Endothelial cell of umbilical vein (primary cell): ENCODE data around the gene CREM. TPM values are rescaled to one million over a fixed set of nuclear protein-coding genes. Genes with fewer than 3 reads are reported as not detected.

Experiments
- Bru-seq: library from RNA; stranded (reverse); fragments of 400-500 nt; gene quantifications from one replicate; lab custom pipeline; 2021; lab: Mats Ljungman, UMichigan
- BruChase-seq, 2 experiments: library from RNA; stranded (reverse); fragments of 400-500 nt; gene quantifications; one replicate each; lab custom pipeline; 2021; lab: Mats Ljungman, UMichigan
- BruUV-seq: library from RNA; stranded (reverse); fragments of 400-500 nt; replicated peaks from 2 replicates; lab custom pipeline; 2021; lab: Mats Ljungman, UMichigan
- CTCF ChIA-PET: fragments of 300-600, 350-600 bp; sonication (Branson Sonifier 250); formaldehyde crosslinking; loops from one replicate; lab custom pipeline; 2021; ENCODE audit warnings: antibody characterized with exemption, inconsistent platforms; lab: Charles Lee
- POLR2A ChIA-PET: fragments of 300-600, 350-600 bp; sonication (Branson Sonifier 250); formaldehyde crosslinking; loops from one replicate; lab custom pipeline; 2021; ENCODE audit warnings: antibody characterized with exemption, inconsistent platforms; lab: Charles Lee
- DNase-seq: peaks from one replicate; pipeline ENCODE4 v3.0.0-alpha.2; 2011; ENCODE audit warnings: low read depth, low spot score
- FAIRE-seq: peaks from 2 replicates; lab custom pipeline; 2011; peaks lifted over from hg19 to GRCh38; lab: Jason Lieb, UNC
- H2AFZ ChIP-seq: 2 replicates; pipeline ENCODE4 v1.6.0; 2012; ENCODE audit warnings: low read depth, low read length, control low read depth, inconsistent platforms
- H3K27ac ChIP-seq: 2 replicates; pipeline ENCODE4 v1.5.1; 2011; ENCODE audit warnings: low read depth, mild to moderate bottlenecking, control low read depth, low read length, moderate library complexity; ENCODE audit not compliant: insufficient read depth
- H3K27me3 ChIP-seq, 2 experiments: 2 replicates each; pipeline versions ENCODE4 v1.6.0 to v1.6.1; 2011; ENCODE audit warnings: low read length in 2 of 2, mixed read lengths in 1 of 2; ENCODE audit not compliant: control insufficient read depth in 2 of 2, insufficient read depth in 2 of 2
- H3K36me3 ChIP-seq, 2 experiments: 2 replicates in 1 of 2; 3 replicates in 1 of 2; pipeline ENCODE4 v1.5.1; 2011; ENCODE audit warnings: low read length in 2 of 2, mild to moderate bottlenecking in 1 of 2, moderate library complexity in 1 of 2; ENCODE audit not compliant: control insufficient read depth in 2 of 2, insufficient read depth in 2 of 2; ENCODE audit errors: extremely low read depth in 1 of 2
- H3K4me1 ChIP-seq: 3 replicates; pipeline ENCODE4 v1.5.1; 2011; ENCODE audit warnings: mild to moderate bottlenecking, low read length; ENCODE audit not compliant: control insufficient read depth, insufficient read depth; ENCODE audit errors: extremely low read depth
- H3K4me2 ChIP-seq: 2 replicates; pipeline ENCODE4 v1.6.1; 2011; ENCODE audit warnings: low read length, control low read depth, mixed read lengths; ENCODE audit not compliant: insufficient read depth
- H3K4me3 ChIP-seq, 3 experiments: fragments of 200-600 bp in 1 of 3; sonication (generic), shearing (Covaris generic) in 1 of 3; replicated peaks in 1 of 3; 2 replicates each; pipeline ENCODE4 v1.5.1; 2011 to 2016; ENCODE audit warnings: control low read depth in 3 of 3, low read length in 3 of 3, mild to moderate bottlenecking in 2 of 3, inconsistent platforms in 1 of 3, low read depth in 1 of 3, moderate library complexity in 1 of 3; ENCODE audit not compliant: insufficient read depth in 1 of 3
- H3K79me2 ChIP-seq: 2 replicates; pipeline ENCODE4 v1.6.0; 2012; ENCODE audit warnings: low read length, inconsistent platforms; ENCODE audit not compliant: control insufficient read depth, insufficient read depth
- H3K9ac ChIP-seq: replicated peaks from 2 replicates; pipeline ENCODE3; 2011; ENCODE audit warnings: low read length, control low read depth; ENCODE audit not compliant: insufficient read depth; ENCODE audit errors: extremely low read depth
- H3K9me1 ChIP-seq: replicated peaks from 3 replicates; pipeline ENCODE4 v1.6.0; 2011; ENCODE audit warnings: mild to moderate bottlenecking, low read length; ENCODE audit not compliant: control insufficient read depth, insufficient read depth; ENCODE audit errors: extremely low read depth
- H3K9me3 ChIP-seq: replicated peaks from 2 replicates; pipeline ENCODE4 v1.5.1; 2012; ENCODE audit warnings: low read length, inconsistent platforms; ENCODE audit not compliant: control insufficient read depth, insufficient read depth
- H4K20me1 ChIP-seq: replicated peaks from 2 replicates; pipeline ENCODE3; 2011; ENCODE audit warnings: mild to moderate bottlenecking, low read length; ENCODE audit not compliant: control insufficient read depth, insufficient read depth; ENCODE audit errors: extremely low read depth
- EZH2 ChIP-seq: IDR thresholded peaks from 2 replicates; pipeline ENCODE4 v1.6.1; 2012; ENCODE audit warnings: borderline replicate concordance, low read depth, mild to moderate bottlenecking, moderate library complexity, low read length, inconsistent platforms; ENCODE audit not compliant: severe bottlenecking
- FOS ChIP-seq: IDR thresholded peaks from 2 replicates; pipeline ENCODE4 v1.6.1; 2011; ENCODE audit warnings: mild to moderate bottlenecking, low read length, moderate library complexity, borderline replicate concordance; ENCODE audit not compliant: insufficient read depth
- GATA2 ChIP-seq: IDR thresholded peaks from 2 replicates; pipeline ENCODE4 v1.7.0; 2011; ENCODE audit warnings: low read depth, mild to moderate bottlenecking, moderate library complexity, mixed read lengths, low read length; ENCODE audit not compliant: insufficient read length, insufficient read depth
- JUN ChIP-seq: IDR thresholded peaks from 2 replicates; pipeline ENCODE4 v1.6.1; 2011; ENCODE audit warnings: borderline replicate concordance, low read depth; ENCODE audit not compliant: insufficient read length, insufficient read depth
- MYC ChIP-seq: IDR thresholded peaks from one replicate; pipeline ENCODE4 v1.6.1; 2011; ENCODE audit warnings: mild to moderate bottlenecking, low read depth, low read length
- POLR2A ChIP-seq: IDR thresholded peaks from 2 replicates; pipeline ENCODE4 v1.6.1; 2012; ENCODE audit warnings: low read depth, mild to moderate bottlenecking, control low read depth, low read length
- POLR2AphosphoS5 ChIP-seq: IDR thresholded peaks from 2 replicates; pipeline ENCODE4 v1.6.1; 2012; ENCODE audit warnings: low read depth, mild to moderate bottlenecking, control low read depth, low read length, moderate library complexity; ENCODE audit not compliant: insufficient read depth
- dilution Hi-C: fragments of 300-500 bp; cut with MboI; formaldehyde crosslinking; loops from one replicate; pipeline ENCODE4 v1.15.0; 2019; ENCODE audit warnings: low sequenced_read_pairs; ENCODE audit not compliant: extremely low pct_ligation_motif_present
- intact Hi-C: fragments of 100-400 bp; cut with micrococcal nuclease; formaldehyde crosslinking; loops from one replicate; pipeline ENCODE4 v1.10.0; 2022
- long read RNA-seq: library from polyadenylated mRNA; stranded (forward); transcript quantifications from one replicate; pipeline ENCODE4 v2.0.0, GENCODE V29; 2021
- polyA minus RNA-seq, 3 experiments: library from RNA; depleted of rRNA, polyadenylated mRNA; stranded (reverse); fragments of >200 nt; gene quantifications; 1 replicate in 1 of 3; 2 replicates in 2 of 3; pipeline ENCODE4 v1.2.3, GENCODE V29; 2011
- polyA plus RNA-seq, 4 experiments: library from polyadenylated mRNA; depleted of rRNA in 3 of 4; stranded (reverse) in 3 of 4; unstranded in 1 of 4; fragments of >200 nt; gene quantifications; 2 replicates each; pipeline versions ENCODE4 v1.2.1 to v1.2.3, GENCODE V29; 2011 to 2012; ENCODE audit warnings: missing spikeins in 1 of 4
- total RNA-seq: library from RNA; stranded (reverse); gene quantifications from 2 replicates; pipeline ENCODE4 v1.2.3, GENCODE V29; 2021
- TF ChIP-seq, protein P1 (sequence below): IDR thresholded peaks from 2 replicates; pipeline ENCODE4 v1.6.1; 2011; ENCODE audit not compliant: insufficient read depth, insufficient read length
- TF ChIP-seq, protein P2 (sequence below), 2 donors: IDR thresholded peaks; 1 replicate in 1 of 2; 2 replicates in 1 of 2; pipeline ENCODE4 v1.5.1; 2011; ENCODE audit warnings: low read length in 2 of 2, mild to moderate bottlenecking in 2 of 2, moderate library complexity in 2 of 2, control low read depth in 1 of 2, inconsistent platforms in 1 of 2, low read depth in 1 of 2; ENCODE audit not compliant: insufficient read depth in 1 of 2; ENCODE audit errors: extremely low read depth in 1 of 2

CREM gene
- total RNA-seq = 34.8 and 35.5 TPM in 2 replicates
- polyA plus RNA-seq = 34.8 and 39.8 TPM in 2 replicates
- 50.3 and 51.7 TPM in 2 replicates for polyA plus RNA-seq (2011; cell fraction: cytosol; rRNA removed)
- 24.0 and 28.0 TPM in 2 replicates for polyA plus RNA-seq (2011; cell fraction: nucleus; rRNA removed)
- polyA plus RNA-seq (2012) = 44.9 and 54.7 TPM in 2 replicates
- 25.2 and 33.7 TPM in 2 replicates for polyA minus RNA-seq
- polyA minus RNA-seq (2011; cell fraction: cytosol; rRNA and poly(A)+ RNA removed) = 24.8 TPM
- 16.0 and 21.2 TPM in 2 replicates for polyA minus RNA-seq (2011; cell fraction: nucleus; rRNA and poly(A)+ RNA removed)
- Bru-seq, nascent RNA = percentile 64 among the genes with signal in this experiment
- BruChase-seq, experiment 1, labeled RNA remaining after a 6-hour chase = percentile 61 among the genes with signal in this experiment
- BruChase-seq, experiment 2, labeled RNA remaining after a 2-hour chase = percentile 60 among the genes with signal in this experiment
- long read RNA-seq, transcript CREM-237 (3 exons, 1,049 nt) = minor isoform, 5 of 84 reads
- long read RNA-seq, transcript CREM-218 (3 exons, 1,416 nt) = minor isoform, 6 of 84 reads
- long read RNA-seq, transcript CREM-230 (3 exons, 626 nt) = minor isoform, 12 of 84 reads
- long read RNA-seq, transcript CREM-211 (4 exons, 1,207 nt) = major isoform, 13 of 84 reads
- long read RNA-seq, partial matches to known transcripts = 2 of 84 reads
- long read RNA-seq, other reads (novel, unspliced or antisense) = 25 of 84 reads

DNA sequence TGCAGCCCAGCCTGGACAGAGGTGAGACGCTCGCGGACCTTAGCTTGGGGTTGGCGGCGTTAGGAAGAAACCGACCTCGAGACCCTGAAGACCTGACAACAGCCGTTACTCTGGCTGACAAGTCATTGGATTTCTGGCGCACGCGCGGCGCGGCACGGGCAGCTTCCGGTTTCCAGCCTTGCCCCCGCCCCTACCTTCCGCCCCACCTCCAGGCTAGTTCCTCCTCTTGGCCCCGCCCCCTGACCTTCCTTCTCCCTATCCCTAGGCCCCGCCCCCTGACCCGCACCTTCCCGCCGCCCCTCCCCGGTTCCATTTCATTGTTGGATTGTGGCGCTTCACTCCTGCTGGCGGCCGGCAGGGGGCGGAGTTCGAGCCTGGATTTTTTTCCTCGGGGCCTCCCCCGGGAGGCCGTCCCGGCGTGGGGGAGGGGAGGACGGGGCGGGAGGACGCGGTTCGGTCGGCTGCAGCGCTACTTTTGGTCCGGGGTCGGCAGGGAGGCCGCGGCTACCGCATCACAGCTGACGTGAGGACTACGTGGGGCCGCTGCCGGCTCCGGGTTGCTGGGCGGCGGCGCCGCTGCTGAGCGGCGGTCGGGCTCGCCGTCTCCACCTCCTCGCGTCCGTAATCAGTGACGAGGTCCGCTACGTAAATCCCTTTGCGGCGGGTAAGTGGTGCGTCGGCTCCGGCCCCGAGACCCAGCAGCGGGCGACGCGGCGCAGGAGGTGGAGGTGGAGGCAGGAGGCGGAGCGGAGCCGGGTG lies at the start of gene CREM:
TSS of gene CREM (plus strand) at position 317 of the 759 bp plus-strand sequence. CDS start 10,990 bp downstream, outside the sequence.
- Histone ChIP-seq H3K4me2 (peak within 1 kb of the TSS; percentile 87), H3K79me2 (peaks cover 18% of the 10 kb centered on the region), H3K9ac (peak within 1 kb of the TSS; percentile 100), H3K27me3 (no peaks in the 10 kb centered on the region), H3K27ac (peak within 1 kb of the TSS; percentile 98), H3K36me3 (no peaks in the 10 kb centered on the region), H3K9me3 (no peaks in the 10 kb centered on the region), H3K4me3 (peak within 1 kb of the TSS; percentile 65 to 85 (median 83)), H3K4me1 (peaks cover 20% of the 10 kb centered on the region), H4K20me1 (no peaks in the 10 kb centered on the region), H3K9me1 (no peaks in the 10 kb centered on the region), H2AFZ (peak within 1 kb of the TSS; percentile 94)
- DNase-seq (peak; percentile 97), FAIRE-seq (peak; percentile 85)
- BruUV-seq = no TSS peak
- TF ChIP-seq EZH2 = no peak
- no peak for TF ChIP-seq MYC
- TF ChIP-seq JUN = no peak
- TF ChIP-seq, protein P1, sequence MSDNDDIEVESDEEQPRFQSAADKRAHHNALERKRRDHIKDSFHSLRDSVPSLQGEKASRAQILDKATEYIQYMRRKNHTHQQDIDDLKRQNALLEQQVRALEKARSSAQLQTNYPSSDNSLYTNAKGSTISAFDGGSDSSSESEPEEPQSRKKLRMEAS = peak; percentile 10
- no peak for TF ChIP-seq GATA2
- TF ChIP-seq POLR2AphosphoS5 = peak; percentile 98
- peak; percentile 92 for TF ChIP-seq POLR2A
- TF ChIP-seq, protein P2, sequence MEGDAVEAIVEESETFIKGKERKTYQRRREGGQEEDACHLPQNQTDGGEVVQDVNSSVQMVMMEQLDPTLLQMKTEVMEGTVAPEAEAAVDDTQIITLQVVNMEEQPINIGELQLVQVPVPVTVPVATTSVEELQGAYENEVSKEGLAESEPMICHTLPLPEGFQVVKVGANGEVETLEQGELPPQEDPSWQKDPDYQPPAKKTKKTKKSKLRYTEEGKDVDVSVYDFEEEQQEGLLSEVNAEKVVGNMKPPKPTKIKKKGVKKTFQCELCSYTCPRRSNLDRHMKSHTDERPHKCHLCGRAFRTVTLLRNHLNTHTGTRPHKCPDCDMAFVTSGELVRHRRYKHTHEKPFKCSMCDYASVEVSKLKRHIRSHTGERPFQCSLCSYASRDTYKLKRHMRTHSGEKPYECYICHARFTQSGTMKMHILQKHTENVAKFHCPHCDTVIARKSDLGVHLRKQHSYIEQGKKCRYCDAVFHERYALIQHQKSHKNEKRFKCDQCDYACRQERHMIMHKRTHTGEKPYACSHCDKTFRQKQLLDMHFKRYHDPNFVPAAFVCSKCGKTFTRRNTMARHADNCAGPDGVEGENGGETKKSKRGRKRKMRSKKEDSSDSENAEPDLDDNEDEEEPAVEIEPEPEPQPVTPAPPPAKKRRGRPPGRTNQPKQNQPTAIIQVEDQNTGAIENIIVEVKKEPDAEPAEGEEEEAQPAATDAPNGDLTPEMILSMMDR (IDR thresholded peaks at IDR 0.05; ENCODE audit: extremely low read depth in 1 of 2, insufficient read depth in 1 of 2, low read depth in 1 of 2, low read length in 2 of 2) = peak; percentile 42 to 86
- no peak for TF ChIP-seq FOS
- POLR2A ChIA-PET = interaction anchor here (0.6 to 3.3 kb wide), 5 partner anchors 23 to 293 kb away, joined by 3 to 32 read pairs (median 5); no protein-coding TSS in a partner anchor
- CTCF ChIA-PET = interaction anchor here (0.6 to 6.2 kb wide), 20 partner anchors 9 to 1653 kb away, joined by 3 to 141 read pairs (median 4); no protein-coding TSS in a partner anchor
- intact Hi-C loops (loop anchor here (1.0 to 10.0 kb wide), 10 partner anchors 36 to 1046 kb away; partner anchors contain the start of genes CCNY and CUL2), dilution Hi-C loops (no loop called here)
